OCI-LY3 (cell line): Measurements from ENCODE around the gene EPHB2.

Experiments used
- CTCF ChIP-seq: fragments of 200-600, 300-600 bp; sonication (generic); IDR thresholded peaks from 2 replicates; pipeline ENCODE4 v1.5.1; 2014; ENCODE audit warnings: antibody characterized with exemption, low read length, low read depth
- EZH2phosphoT487 ChIP-seq: fragments of 200-600 bp; shearing (Covaris generic); IDR thresholded peaks from 2 replicates; pipeline ENCODE4 v1.6.1; 2018; ENCODE audit warnings: antibody characterized with exemption, mixed run types, low read depth

- TF ChIP-seq CTCF (no peak), EZH2phosphoT487 (no peak)
Observed at GRCh38 chr1:22838965-22839364, 128.3 kb downstream of the EPHB2 start.
